ENCODE data around the gene NAPA. TPM values are rescaled to one million over a fixed set of nuclear protein-coding genes. Genes with fewer than 3 reads are reported as not detected.

NAPA gene
- polyA plus RNA-seq, 3 donors, result 77.5 to 135 (median 111) TPM

DNA sequence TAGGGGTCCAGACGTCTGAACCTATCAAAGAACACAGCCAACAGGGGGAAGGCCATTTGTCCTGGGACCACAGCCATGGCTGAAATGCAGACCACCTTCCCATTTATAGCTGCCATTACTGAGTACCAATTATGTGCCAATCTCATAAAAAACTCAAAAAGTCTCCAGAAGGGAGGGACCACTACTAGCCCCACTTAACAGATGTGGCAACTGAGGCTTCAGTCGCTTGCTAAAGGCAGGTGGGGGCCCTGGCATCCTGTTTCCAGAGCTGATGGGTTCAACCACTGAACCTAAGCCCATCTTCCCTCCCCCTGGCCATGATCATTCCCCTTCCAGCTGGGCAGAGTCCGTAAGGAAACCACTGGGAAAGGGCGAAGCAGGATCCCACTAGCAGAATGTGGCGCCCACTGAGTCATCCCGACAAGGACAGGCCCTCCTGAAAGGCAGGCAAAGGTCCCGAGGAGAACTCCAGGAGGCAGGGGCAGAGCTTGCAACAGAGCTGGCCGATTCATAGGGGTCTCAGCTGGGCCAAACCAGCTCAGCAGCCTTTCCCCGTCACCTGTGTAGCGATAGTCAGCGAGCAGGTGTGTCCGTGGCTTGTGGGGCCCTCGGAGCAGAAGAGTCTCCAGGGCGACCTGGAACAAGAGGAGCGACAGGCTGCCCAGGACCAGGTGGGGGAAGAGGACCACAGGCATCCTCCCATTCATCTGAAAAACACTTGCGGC is 14.3 kb upstream of the NAPA start:
- WGBS (ENCODE audit: insufficient coverage), result 91% methylated on average over 14 of the region's 16 CpGs

DNA sequence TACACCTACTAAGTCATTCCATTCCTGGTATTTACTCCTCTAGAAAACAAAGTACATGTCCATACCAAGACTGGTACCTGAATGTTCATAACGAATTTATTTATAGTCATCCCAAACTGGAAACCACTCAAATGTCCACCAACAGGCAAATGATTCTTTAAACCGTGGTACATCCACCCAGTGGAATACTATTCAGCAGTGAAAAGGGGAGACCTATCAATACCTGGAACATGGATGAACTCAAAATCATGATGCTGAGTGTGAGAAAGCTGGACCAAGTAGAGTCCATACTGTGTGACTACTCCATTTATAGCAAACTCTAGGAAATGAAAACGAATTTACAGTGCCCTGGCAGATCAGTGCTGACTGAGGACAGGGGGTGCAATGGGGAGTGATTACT is 11.9 kb upstream of the NAPA start:
- Mint-ChIP-seq H3K27ac (no peak overlapping the region), H3K4me3 (no peak overlapping the region), H3K27me3 (ENCODE audit: low read depth in 3 of 3) (peaks cover 11 to 27% (median 20%) of the 10 kb centered on the region in 3 donors), H3K4me1 (peaks cover 4% of the 10 kb centered on the region), H3K36me3 (no peaks in the 10 kb centered on the region), H3K9me3 (no peaks in the 10 kb centered on the region)
- no peak overlapping the region for H3K27ac ChIP-seq (ENCODE audit: low read depth in 1 of 2, low read length in 2 of 2)
- no peaks in the 10 kb centered on the region for H4K20me1 ChIP-seq (ENCODE audit: insufficient read depth, low read length)
- H3K4me3 ChIP-seq (replicated peaks in 1 of 3; ENCODE audit: low read depth in 2 of 3, low read length in 3 of 3), result no peak overlapping the region
- DNase-seq, result no peak
- no peaks in the 10 kb centered on the region for H3K9me3 ChIP-seq (replicated peaks in 1 of 2; ENCODE audit: control insufficient read depth in 1 of 2, insufficient read depth in 1 of 2, low read length in 2 of 2)
- peaks cover 0 to 1% of the 10 kb centered on the region in 2 donors for H3K27me3 ChIP-seq (ENCODE audit: control insufficient read depth in 2 of 2, insufficient read depth in 2 of 2, low read length in 2 of 2)
- H3K4me2 ChIP-seq (replicated peaks; ENCODE audit: extremely low read depth, low read length, poor library complexity, severe bottlenecking), result no peak overlapping the region
- H3K79me2 ChIP-seq (ENCODE audit: insufficient read depth, low read length), result no peaks in the 10 kb centered on the region
- peaks cover 3 to 5% of the 10 kb centered on the region in 2 donors for H3K4me1 ChIP-seq (ENCODE audit: control insufficient read depth in 1 of 2, insufficient read depth in 2 of 2, low read length in 2 of 2)
- intact Hi-C loops (cut with micrococcal nuclease), result no loop called here
- H2AFZ ChIP-seq (ENCODE audit: insufficient read depth, low read depth, low read length, poor library complexity, severe bottlenecking), result no peak overlapping the region
- TF ChIP-seq, protein P1, sequence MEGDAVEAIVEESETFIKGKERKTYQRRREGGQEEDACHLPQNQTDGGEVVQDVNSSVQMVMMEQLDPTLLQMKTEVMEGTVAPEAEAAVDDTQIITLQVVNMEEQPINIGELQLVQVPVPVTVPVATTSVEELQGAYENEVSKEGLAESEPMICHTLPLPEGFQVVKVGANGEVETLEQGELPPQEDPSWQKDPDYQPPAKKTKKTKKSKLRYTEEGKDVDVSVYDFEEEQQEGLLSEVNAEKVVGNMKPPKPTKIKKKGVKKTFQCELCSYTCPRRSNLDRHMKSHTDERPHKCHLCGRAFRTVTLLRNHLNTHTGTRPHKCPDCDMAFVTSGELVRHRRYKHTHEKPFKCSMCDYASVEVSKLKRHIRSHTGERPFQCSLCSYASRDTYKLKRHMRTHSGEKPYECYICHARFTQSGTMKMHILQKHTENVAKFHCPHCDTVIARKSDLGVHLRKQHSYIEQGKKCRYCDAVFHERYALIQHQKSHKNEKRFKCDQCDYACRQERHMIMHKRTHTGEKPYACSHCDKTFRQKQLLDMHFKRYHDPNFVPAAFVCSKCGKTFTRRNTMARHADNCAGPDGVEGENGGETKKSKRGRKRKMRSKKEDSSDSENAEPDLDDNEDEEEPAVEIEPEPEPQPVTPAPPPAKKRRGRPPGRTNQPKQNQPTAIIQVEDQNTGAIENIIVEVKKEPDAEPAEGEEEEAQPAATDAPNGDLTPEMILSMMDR (IDR thresholded peaks at IDR 0.05), result no peak
- H3K9ac ChIP-seq (ENCODE audit: insufficient read depth, low read length, poor library complexity, severe bottlenecking), result no peak overlapping the region
- H3K36me3 ChIP-seq (replicated peaks in 1 of 2; ENCODE audit: control insufficient read depth in 1 of 2, insufficient read depth in 2 of 2, low read length in 2 of 2), result no peaks in the 10 kb centered on the region
- no CpG with 5 or more reads among the region's 3 CpGs for WGBS (ENCODE audit: insufficient coverage)

More for the DNA sequence above, 14.3 kb upstream of the NAPA start:
- Histone ChIP-seq H3K36me3 (replicated peaks in 1 of 2; ENCODE audit: control insufficient read depth in 1 of 2, insufficient read depth in 2 of 2, low read length in 2 of 2) (no peaks in the 10 kb centered on the region), H3K27me3 (ENCODE audit: control insufficient read depth in 2 of 2, insufficient read depth in 2 of 2, low read length in 2 of 2) (no peaks in the 10 kb centered on the region), H3K9ac (ENCODE audit: insufficient read depth, low read length, poor library complexity, severe bottlenecking) (no peak overlapping the region), H3K4me3 (replicated peaks in 1 of 3; ENCODE audit: low read depth in 2 of 3, low read length in 3 of 3) (no peak overlapping the region), H4K20me1 (ENCODE audit: insufficient read depth, low read length) (no peaks in the 10 kb centered on the region), H3K4me2 (replicated peaks; ENCODE audit: extremely low read depth, low read length, poor library complexity, severe bottlenecking) (no peak overlapping the region), H3K4me1 (ENCODE audit: control insufficient read depth in 1 of 2, insufficient read depth in 2 of 2, low read length in 2 of 2) (no peaks in the 10 kb centered on the region), H3K9me3 (replicated peaks in 1 of 2; ENCODE audit: control insufficient read depth in 1 of 2, insufficient read depth in 1 of 2, low read length in 2 of 2) (no peaks in the 10 kb centered on the region), H2AFZ (ENCODE audit: insufficient read depth, low read depth, low read length, poor library complexity, severe bottlenecking) (no peak overlapping the region), H3K79me2 (ENCODE audit: insufficient read depth, low read length) (no peaks in the 10 kb centered on the region), H3K27ac (ENCODE audit: low read depth in 1 of 2, low read length in 2 of 2) (no peak overlapping the region)
- TF ChIP-seq, protein P1 (IDR thresholded peaks at IDR 0.05), result no peak
- intact Hi-C loops (cut with micrococcal nuclease), result no loop called here
- H3K4me1 Mint-ChIP-seq, result no peaks in the 10 kb centered on the region
- no peak overlapping the region for H3K4me3 Mint-ChIP-seq
- no peak overlapping the region for H3K27ac Mint-ChIP-seq
- no peaks in the 10 kb centered on the region for H3K36me3 Mint-ChIP-seq
- H3K9me3 Mint-ChIP-seq, result no peaks in the 10 kb centered on the region
- peaks cover 4 to 17% (median 13%) of the 10 kb centered on the region in 3 donors for H3K27me3 Mint-ChIP-seq (ENCODE audit: low read depth in 3 of 3)
- no peak for DNase-seq

All from CD14-positive monocyte (primary cell).